ENCODE measurements around the gene RAB14. TPM values are rescaled to one million over a fixed set of nuclear protein-coding genes. Genes with fewer than 3 reads are reported as not detected.
"Not testable (repeated sequence)": the region's sequence is repeated elsewhere in the genome, so short reads cannot be mapped to it uniquely, and the experiment has no call there.

Gene RAB14
- total RNA-seq, 1 experiment from 2014 or later = 48.6 TPM

DNA sequence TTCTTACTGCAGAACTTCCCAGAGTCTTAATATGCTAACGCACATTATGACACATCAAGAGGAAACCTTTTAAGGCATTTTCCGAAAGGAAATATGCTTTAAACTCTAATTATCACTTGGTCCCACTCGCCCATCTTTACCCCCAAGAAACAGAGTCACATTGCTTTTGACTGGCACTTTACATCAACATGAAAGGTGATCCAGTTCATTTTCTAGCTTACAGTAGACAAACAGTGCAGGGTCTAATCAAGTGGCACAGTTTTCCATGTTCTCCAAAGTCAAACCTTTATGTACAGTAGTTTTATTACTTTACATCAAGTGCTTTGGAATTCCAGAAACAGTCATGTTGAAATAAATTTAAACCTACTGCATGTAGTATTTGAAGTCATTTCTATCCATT, 12.0 kb downstream of the RAB14 start:
- Histone ChIP-seq H3K27ac (no peak overlapping the region), H3K27me3 (no peaks in the 10 kb centered on the region), H3K4me3 (no peak overlapping the region), H3K4me1 (peaks cover 5% of the 10 kb centered on the region; the same call in 1 of the 2 replicates), H3K36me3 (peaks cover 33% of the 10 kb centered on the region), H3K9me3 (replicated peaks) (no peaks in the 10 kb centered on the region)
- DNase-seq = no peak

DNA sequence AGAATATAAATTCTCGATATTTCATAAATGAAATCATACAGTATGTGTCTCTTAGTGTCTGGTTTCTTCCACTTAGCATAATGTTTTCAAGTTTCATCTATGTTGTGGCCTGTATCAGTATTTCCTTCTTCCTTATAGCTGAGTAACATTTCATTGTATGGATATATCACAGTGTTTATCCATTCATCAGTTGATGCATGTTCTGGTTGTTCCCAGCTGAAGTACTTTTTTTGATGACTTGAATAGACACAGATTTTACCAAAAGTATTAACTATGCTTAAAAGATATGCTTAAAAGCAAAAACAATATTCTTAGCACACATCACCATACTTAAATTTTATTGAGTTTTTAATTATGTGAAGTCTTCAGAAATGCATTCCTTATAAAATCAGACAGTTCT, 12.7 kb downstream of the RAB14 start:
- no peak overlapping the region for H3K27ac ChIP-seq
- no peak for DNase-seq
- H3K9me3 ChIP-seq (replicated peaks) = no peaks in the 10 kb centered on the region
- no peak overlapping the region for H3K4me3 ChIP-seq
- peaks cover 37% of the 10 kb centered on the region for H3K36me3 ChIP-seq
- H3K27me3 ChIP-seq = no peaks in the 10 kb centered on the region
- H3K4me1 ChIP-seq = peaks cover 5% of the 10 kb centered on the region; the same call in 1 of the 2 replicates

DNA sequence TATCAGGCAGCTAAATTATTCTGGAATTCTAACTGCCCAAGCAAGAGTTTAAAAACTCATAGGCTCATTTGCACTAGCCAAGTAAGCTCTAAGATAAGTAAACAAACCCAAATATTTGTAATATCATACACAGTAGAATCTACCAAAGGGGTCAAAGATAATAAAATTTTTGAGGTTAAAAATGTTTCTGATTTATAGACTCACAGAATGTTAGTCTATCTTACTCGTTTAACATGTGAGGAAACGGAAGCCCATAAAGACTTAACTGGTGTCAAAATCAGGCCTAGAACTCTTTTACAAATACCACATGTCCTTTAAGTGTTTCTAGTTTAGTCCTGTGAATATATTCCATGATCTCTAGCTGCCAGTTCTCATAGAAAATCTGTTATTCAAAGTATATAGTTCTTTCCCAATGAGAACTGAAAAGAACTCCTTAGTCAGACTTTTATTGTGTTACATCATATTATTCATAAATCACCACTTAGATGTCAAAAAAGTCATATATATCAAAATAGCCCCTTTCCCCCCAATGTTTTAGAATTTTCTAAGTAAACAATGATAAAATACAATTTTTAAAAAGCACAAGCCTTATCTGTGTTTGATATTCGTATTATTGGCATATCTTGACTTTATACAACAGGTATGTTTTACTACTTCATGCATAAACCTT, 13.9 kb downstream of the RAB14 start:
- Histone ChIP-seq H3K9me3 (replicated peaks) (no peaks in the 10 kb centered on the region), H3K4me3 (no peak overlapping the region), H3K27ac (no peak overlapping the region), H3K27me3 (no peaks in the 10 kb centered on the region), H3K36me3 (peaks cover 50% of the 10 kb centered on the region), H3K4me1 (no peaks in the 10 kb centered on the region; the same call in 1 of the 2 replicates)
- no peak for DNase-seq

DNA sequence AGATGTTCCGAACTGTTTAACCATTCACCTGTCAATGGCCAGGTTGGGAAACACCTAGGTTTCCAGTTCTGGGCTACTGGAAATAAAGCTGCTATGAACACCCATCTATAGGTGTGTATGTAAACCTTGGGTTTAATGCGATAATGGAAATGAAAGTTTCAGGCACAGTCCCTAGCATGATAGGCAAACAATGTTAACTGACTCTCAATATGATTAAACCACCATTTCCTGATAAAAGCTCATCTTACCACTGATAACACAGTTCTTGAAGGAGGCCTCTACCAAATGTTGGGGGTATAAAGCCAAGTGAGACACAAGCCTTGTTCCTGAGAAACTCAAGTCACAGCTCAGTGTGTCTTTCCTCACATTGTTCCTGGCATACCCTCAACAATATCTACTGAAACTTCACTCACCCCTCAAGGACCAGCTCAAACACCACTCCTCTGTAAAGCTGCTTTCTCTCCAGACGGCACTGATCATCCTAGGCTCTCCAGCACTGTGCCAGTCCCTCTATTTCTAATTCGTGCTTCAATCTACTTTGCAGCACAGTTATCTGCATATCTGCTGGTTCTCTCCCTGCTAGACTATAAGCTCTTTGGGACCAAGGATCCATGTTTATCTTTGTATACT, 15.8 kb downstream of the RAB14 start:
- Histone ChIP-seq H3K27me3 (no peaks in the 10 kb centered on the region), H3K4me1 (no peaks in the 10 kb centered on the region; the same call in 1 of the 2 replicates), H3K27ac (no peak overlapping the region), H3K9me3 (replicated peaks) (no peaks in the 10 kb centered on the region), H3K36me3 (peaks cover 61% of the 10 kb centered on the region), H3K4me3 (no peak overlapping the region)
- DNase-seq = no peak

DNA sequence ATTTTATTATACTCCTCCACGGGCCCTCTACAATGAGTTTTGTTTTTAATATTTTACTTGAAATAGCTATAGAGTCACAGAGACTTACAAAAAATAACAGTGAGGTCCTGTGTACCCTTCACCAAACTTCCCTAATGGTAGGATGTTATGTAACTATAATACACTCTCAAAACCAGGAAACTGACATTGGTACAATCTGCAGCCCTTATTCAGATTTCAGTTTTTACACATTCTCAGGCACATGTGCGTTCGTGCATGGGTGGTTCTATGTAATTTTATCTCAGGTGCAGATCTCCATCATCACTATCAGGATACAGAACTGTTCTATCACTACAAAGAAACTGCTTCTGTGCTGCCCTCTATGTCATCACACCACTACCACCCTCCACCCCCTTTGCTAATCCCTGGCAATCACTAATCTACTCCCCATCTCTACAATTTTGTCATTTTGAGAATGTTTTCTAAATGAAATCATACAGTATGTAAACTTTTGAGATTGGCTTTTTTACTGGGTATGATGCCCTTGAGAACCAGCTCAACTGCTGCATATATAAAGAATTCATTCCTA, 16.4 kb downstream of the RAB14 start:
- Histone ChIP-seq H3K4me3 (no peak overlapping the region), H3K27ac (no peak overlapping the region), H3K4me1 (no peaks in the 10 kb centered on the region; the same call in 1 of the 2 replicates), H3K36me3 (peaks cover 67% of the 10 kb centered on the region), H3K27me3 (no peaks in the 10 kb centered on the region), H3K9me3 (replicated peaks) (no peaks in the 10 kb centered on the region)
- DNase-seq = no peak

DNA sequence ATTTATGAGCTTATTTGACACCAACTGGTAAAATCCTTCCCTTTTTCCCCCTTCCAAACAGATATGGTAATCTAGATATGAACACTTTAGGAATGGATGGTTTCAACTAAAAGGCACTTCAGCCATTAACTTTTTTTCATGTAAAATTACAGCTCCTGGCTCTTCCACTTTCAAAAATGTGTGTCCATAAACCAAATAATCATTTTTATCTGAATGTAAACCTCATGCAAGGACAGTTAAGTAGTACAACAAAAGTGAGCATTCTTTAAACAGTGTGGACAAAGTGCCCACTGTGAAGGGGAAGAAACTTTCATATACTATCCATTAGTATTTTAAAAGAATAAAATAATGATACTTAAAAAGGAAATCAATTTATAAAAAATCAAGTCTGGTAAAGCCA, 17.2 kb downstream of the RAB14 start:
- no peak overlapping the region for H3K4me3 ChIP-seq
- no peak for DNase-seq
- no peaks in the 10 kb centered on the region for H3K27me3 ChIP-seq
- no peaks in the 10 kb centered on the region for H3K9me3 ChIP-seq (replicated peaks)
- H3K27ac ChIP-seq = no peak overlapping the region
- H3K4me1 ChIP-seq = no peaks in the 10 kb centered on the region; the same call in 1 of the 2 replicates
- H3K36me3 ChIP-seq = peaks cover 66% of the 10 kb centered on the region

DNA sequence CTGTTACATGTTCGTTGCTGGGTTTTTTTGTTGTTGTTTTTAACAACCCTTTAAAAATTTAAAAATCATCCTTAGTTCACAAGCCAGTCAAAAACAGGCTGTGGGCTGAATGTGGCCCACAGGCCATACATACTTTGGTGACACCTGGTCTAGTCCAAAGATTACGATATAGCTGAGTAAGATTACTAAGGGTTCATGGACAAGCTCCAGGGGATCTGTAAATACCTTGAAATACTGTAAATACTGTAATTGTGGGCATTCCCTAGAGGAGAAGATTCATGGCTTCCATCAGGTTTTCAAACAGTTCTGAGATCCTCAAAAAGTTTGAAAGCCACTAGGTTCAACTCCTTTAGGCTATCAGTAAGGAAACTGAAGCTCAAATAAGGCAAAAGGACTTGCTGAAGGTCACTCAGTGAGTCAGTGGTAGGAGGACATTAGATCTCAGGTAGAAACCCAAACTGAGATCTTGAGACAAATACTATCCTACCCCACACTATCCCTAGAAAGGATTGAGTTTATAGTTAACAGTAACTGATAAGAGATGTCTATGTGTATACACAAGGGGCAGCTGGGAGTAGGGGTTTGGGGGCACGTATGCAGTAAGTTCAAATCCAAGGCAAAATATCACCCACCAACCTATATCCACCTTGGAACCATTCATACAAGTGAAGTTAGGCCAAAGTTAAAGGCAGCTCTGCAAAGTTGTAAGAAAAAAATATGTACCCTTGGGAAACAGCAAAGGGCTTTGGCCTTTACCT, 17.8 kb downstream of the RAB14 start:
- Histone ChIP-seq H3K4me3 (no peak overlapping the region), H3K9me3 (replicated peaks) (no peaks in the 10 kb centered on the region), H3K27me3 (no peaks in the 10 kb centered on the region), H3K36me3 (peaks cover 71% of the 10 kb centered on the region), H3K27ac (no peak overlapping the region), H3K4me1 (no peaks in the 10 kb centered on the region; the same call in 1 of the 2 replicates)
- no peak for DNase-seq

DNA sequence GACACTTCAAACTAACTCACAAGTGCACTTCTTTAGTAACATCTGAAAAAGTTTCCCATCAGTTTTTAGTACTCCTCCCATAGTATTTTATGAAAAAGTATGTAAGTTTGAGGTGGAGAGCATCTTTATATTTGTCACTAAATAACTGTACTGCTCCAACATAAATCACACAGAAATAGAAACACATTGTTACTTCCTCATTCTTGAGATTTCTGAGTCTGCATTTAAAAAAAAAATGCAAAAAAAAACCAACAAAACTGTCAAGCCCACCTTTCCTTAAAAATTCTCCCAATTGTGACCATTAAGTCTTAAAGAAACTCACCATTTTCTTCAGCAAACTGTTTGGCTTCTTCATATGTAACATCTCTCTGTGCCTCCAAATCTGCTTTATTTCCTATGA, 18.7 kb downstream of the RAB14 start:
- H3K36me3 ChIP-seq = peaks cover 76% of the 10 kb centered on the region
- H3K4me3 ChIP-seq = no peak overlapping the region
- no peak for DNase-seq
- H3K9me3 ChIP-seq (replicated peaks) = no peaks in the 10 kb centered on the region
- H3K4me1 ChIP-seq = no peaks in the 10 kb centered on the region; the same call in 1 of the 2 replicates
- no peak overlapping the region for H3K27ac ChIP-seq
- no peaks in the 10 kb centered on the region for H3K27me3 ChIP-seq

DNA sequence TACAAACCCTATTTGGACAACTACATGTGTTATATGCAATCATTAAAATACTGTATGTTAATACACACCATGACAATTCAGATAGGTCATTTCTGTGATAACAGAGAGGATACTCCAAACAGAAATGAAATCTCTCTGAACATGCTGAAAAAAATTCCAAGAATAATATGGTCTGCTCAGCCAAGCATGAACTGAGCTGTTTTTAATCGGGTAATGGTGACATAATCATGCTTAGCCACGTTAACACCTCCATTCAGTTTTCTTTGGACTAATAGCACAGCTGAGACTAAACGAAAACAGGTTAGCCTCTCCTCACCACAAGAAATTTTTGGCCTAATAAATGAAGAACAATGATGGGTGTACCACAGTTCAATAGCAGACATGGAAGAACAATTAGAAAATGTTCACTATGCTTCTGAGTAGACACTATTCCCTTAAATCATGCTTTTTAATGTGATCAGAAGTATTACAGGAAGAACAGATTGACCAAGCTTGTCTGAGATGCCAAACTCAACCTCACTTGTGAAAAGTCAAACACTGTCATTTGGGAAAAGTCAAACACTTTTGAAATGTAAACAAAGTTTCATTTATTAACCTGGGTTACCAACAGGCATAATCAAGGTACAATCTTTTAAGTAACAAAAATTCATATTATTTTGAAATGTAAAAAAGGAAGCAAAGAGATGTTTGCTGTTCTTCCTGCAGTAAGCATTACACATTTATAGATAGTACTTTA, 19.4 kb downstream of the RAB14 start:
- peaks cover 82% of the 10 kb centered on the region for H3K36me3 ChIP-seq
- H3K4me3 ChIP-seq = no peak overlapping the region
- no peaks in the 10 kb centered on the region for H3K27me3 ChIP-seq
- no peak for DNase-seq
- no peaks in the 10 kb centered on the region for H3K9me3 ChIP-seq (replicated peaks)
- no peaks in the 10 kb centered on the region for H3K4me1 ChIP-seq
- no peak overlapping the region for H3K27ac ChIP-seq

DNA sequence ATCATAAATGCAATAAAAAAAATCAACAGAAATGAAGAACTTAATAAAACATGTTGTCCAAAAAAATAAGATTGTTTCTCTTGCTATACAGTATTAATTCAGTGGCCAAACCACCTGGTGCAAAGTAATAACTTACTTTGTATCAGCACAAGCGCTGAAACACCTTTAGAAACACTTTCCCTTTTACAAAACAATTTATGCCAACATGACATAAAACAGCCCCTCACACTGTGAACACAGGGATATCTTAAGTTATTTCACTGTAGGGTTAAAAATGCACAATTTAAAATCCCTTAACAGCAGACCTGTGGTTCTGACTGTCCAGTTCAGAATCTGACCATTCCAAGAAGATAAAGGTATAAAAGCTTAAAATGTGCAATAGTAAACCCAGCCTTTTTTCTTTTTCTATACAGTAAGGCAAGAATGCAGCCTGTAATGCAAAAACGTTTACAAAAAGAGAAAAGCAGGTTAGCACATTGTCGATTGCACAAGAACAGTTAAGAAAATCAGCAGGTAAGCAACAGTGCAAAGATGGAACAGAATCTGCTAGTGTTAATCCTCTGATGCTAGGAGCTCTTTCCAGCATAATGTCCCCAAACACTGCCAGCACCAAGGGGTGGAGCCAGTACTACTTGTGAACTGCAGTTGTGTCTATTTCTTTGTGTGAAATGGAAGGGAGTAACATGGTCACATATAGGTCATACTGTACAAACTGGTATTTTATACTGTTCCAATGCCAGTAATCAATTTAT, 21.6 kb downstream of the RAB14 start:
- Histone ChIP-seq H3K36me3 (peaks cover 81% of the 10 kb centered on the region), H3K4me1 (no peaks in the 10 kb centered on the region), H3K9me3 (replicated peaks) (no peaks in the 10 kb centered on the region), H3K27me3 (no peaks in the 10 kb centered on the region), H3K4me3 (no peak overlapping the region), H3K27ac (no peak overlapping the region)
- DNase-seq = no peak

DNA sequence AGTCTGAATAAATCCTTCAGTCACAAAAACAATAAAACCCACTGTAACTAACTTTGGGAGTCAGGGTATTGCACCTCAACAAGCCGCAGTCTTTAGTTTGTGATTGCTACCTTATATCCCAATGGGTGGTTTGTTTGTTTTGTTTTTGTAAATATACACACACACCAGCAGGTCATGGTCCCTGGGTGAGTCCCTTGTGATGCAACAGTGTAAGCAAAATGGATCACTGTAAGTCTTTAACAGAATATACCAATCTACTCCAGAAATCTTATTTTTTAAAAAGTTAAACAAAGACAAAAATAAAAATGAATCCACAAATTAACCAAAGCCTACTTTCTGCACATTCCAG, 22.3 kb downstream of the RAB14 start:
- H3K9me3 ChIP-seq (replicated peaks); H3K4me3 ChIP-seq; H3K4me1 ChIP-seq; H3K27ac ChIP-seq; DNase-seq; H3K27me3 ChIP-seq: not testable (repeated sequence)
- peaks cover 78% of the 10 kb centered on the region for H3K36me3 ChIP-seq

DNA sequence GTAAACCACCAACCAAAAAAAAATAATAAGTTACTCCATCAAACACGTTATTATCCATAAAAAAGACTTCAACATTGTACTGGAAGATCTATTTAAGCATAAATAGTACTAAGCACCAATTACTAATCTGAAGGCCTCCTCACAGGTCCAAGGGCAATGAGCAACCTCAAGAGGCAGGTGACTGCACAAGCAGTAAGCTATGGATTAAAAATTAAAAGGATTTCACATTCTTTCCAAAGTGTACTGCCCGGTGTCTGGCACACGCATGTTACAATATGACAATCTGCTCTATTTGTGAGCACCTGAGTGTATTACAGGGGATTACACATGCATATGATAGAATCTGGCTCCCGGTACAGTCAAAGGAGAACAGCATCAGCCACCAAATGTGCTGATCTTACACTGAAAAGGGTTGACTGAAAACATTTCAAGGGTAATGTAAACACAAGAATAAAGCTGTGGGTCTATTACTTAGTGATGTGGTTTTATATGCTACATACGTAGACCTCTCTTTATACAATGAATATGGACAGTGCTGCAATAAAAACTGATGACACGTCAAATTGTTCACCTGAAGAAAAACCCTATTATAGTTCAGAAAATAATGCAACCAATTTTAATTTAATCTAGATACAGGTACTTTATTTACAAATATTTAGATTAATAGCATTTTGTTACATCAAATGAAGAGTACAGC, 22.8 kb downstream of the RAB14 start:
- H3K4me3 ChIP-seq = no peak overlapping the region
- peaks cover 76% of the 10 kb centered on the region for H3K36me3 ChIP-seq
- no peak overlapping the region for H3K27ac ChIP-seq
- H3K4me1 ChIP-seq = no peaks in the 10 kb centered on the region
- no peaks in the 10 kb centered on the region for H3K9me3 ChIP-seq (replicated peaks)
- DNase-seq = no peak
- no peaks in the 10 kb centered on the region for H3K27me3 ChIP-seq

DNA sequence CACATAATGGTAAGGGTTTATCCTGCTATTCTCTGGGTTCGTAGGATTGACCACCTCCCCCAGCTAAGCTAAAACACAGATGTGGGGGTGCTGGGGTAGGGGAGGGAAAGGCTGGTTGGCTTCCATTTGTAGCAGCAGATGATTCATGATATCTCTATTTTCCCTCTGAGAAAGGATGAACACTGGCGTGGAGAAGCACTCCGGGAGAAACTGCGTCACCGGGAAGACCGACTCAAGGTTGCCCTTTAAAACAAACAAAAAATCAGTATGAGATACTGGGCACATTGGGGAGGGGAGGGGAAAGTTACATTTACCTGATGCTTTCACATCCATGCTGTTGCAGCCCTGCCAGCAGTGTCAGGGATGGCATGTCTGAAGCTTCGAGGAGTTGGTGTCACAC, 28.2 kb downstream of the RAB14 start:
- H3K36me3 ChIP-seq = peaks cover 62% of the 10 kb centered on the region
- no peaks in the 10 kb centered on the region for H3K27me3 ChIP-seq
- no peak overlapping the region for H3K4me3 ChIP-seq
- no peak overlapping the region for H3K27ac ChIP-seq
- no peak for DNase-seq
- no peaks in the 10 kb centered on the region for H3K4me1 ChIP-seq
- no peaks in the 10 kb centered on the region for H3K9me3 ChIP-seq (replicated peaks)
